ENCODE data around the gene CTNND2. TPM values are rescaled to one million over a fixed set of nuclear protein-coding genes. Genes with fewer than 3 reads are reported as not detected.

The CTNND2 gene
- polyA plus RNA-seq, 1 donor from 2014 or later, result 67.0 TPM

GRCh38 chr5:11607944-11608483, 296.2 kb downstream of the CTNND2 start:
- Histone ChIP-seq H3K9me2 (ENCODE audit: insufficient read depth, low read length) (no peaks in the 10 kb centered on the region), H3K79me2 (replicated peaks; ENCODE audit: insufficient read depth, low read length) (no peaks in the 10 kb centered on the region), H3K9ac (ENCODE audit: low read length) (no peak overlapping the region), H3K36me3 (ENCODE audit: insufficient read depth, low read length) (no peaks in the 10 kb centered on the region), H3K4me3 (ENCODE audit: low read length) (no peak overlapping the region), H3F3A (ENCODE audit: insufficient read depth, low read length, poor library complexity, severe bottlenecking) (no peaks in the 10 kb centered on the region), H3K9me3 (ENCODE audit: low read length) (no peaks in the 10 kb centered on the region), H4K20me1 (ENCODE audit: insufficient read depth) (no peaks in the 10 kb centered on the region), H3K27ac (ENCODE audit: low read length) (no peak overlapping the region), H2AFZ (ENCODE audit: low read depth, low read length) (no peak overlapping the region), H3K27me3 (ENCODE audit: insufficient read depth, low read depth, low read length) (no peaks in the 10 kb centered on the region), H3K4me2 (ENCODE audit: low read length) (no peak overlapping the region)
- no peak for TF ChIP-seq MXI1 (conservative IDR thresholded peaks at IDR 0.05; ENCODE audit: poor library complexity, severe bottlenecking)

DNA sequence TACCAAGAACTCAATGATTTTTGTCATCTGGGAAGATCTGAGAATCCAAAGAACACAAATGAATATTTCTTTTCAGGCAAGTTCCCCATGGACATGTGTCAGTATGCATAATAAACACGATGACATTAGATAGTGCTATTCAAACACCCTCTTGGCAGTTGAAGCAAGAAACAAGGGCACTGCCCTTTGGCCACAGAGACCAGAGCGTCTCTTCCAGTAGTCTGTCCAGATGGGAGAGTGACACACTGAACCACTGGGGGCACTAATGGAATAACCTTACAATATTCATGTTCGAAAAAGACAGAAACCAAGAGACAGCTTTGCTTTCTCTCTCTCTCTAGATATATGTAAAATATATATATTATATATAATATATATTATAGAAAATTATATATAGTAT, 301.9 kb downstream of the CTNND2 start:
- no peak overlapping the region for H3K4me3 ChIP-seq (ENCODE audit: low read length)
- H3K36me3 ChIP-seq (ENCODE audit: insufficient read depth, low read length), result no peaks in the 10 kb centered on the region
- H3F3A ChIP-seq (ENCODE audit: insufficient read depth, low read length, poor library complexity, severe bottlenecking), result no peaks in the 10 kb centered on the region
- H4K20me1 ChIP-seq (ENCODE audit: insufficient read depth), result no peaks in the 10 kb centered on the region
- H2AFZ ChIP-seq (ENCODE audit: low read depth, low read length), result no peak overlapping the region
- no peaks in the 10 kb centered on the region for H3K9me2 ChIP-seq (ENCODE audit: insufficient read depth, low read length)
- H3K9me3 ChIP-seq (ENCODE audit: low read length), result no peaks in the 10 kb centered on the region
- no peak overlapping the region for H3K9ac ChIP-seq (ENCODE audit: low read length)
- H3K27ac ChIP-seq (ENCODE audit: low read length), result no peak overlapping the region
- H3K27me3 ChIP-seq (ENCODE audit: insufficient read depth, low read depth, low read length), result no peaks in the 10 kb centered on the region
- TF ChIP-seq EP300 (conservative IDR thresholded peaks at IDR 0.05; ENCODE audit: poor library complexity, severe bottlenecking) (peak; percentile 15), TAF1 (IDR thresholded peaks at IDR 0.05; ENCODE audit: low read depth) (no peak), REST (IDR thresholded peaks at IDR 0.05; ENCODE audit: borderline replicate concordance) (no peak), SMC3 (conservative IDR thresholded peaks at IDR 0.05; ENCODE audit: poor library complexity) (no peak)
- no peaks in the 10 kb centered on the region for H3K79me2 ChIP-seq (replicated peaks; ENCODE audit: insufficient read depth, low read length)
- no peak overlapping the region for H3K4me2 ChIP-seq (ENCODE audit: low read length)

DNA sequence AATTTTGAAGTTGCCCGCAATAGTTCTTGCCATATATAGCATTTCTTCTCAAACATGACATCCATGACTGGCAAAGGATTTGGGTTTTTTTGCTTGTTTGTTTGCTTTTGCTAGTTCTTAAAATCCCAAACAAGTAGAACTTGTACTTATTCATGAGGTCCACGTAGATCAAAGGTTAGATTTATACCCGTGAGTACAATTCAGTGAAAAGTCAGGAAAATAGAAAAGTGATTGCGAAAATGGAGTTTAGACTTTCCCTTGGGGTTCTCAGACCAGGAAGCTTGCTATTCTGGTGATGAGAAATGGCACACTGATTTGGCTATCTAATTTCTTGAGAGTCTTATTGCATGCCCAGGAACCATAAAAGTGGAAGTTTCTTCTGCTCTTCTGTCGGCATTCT, 304.7 kb downstream of the CTNND2 start:
- H3K27ac ChIP-seq (ENCODE audit: low read length), result no peak overlapping the region

More for the DNA sequence above, 304.7 kb downstream of the CTNND2 start:
- no peaks in the 10 kb centered on the region for H3K9me2 ChIP-seq (ENCODE audit: insufficient read depth, low read length)
- no peak overlapping the region for H3K4me2 ChIP-seq (ENCODE audit: low read length)
- H3K36me3 ChIP-seq (ENCODE audit: insufficient read depth, low read length), result no peaks in the 10 kb centered on the region
- H3K4me3 ChIP-seq (ENCODE audit: low read length), result no peak overlapping the region
- no peaks in the 10 kb centered on the region for H3K9me3 ChIP-seq (ENCODE audit: low read length)
- no peak overlapping the region for H2AFZ ChIP-seq (ENCODE audit: low read depth, low read length)
- no peak for TF ChIP-seq POLR2AphosphoS5 (IDR thresholded peaks at IDR 0.05)
- TF ChIP-seq RAD21 (conservative IDR thresholded peaks at IDR 0.05), result no peak
- TF ChIP-seq EP300 (conservative IDR thresholded peaks at IDR 0.05; ENCODE audit: poor library complexity, severe bottlenecking), result no peak
- no peak for TF ChIP-seq EZH2 (IDR thresholded peaks at IDR 0.05; ENCODE audit: borderline replicate concordance, insufficient read depth, low read length, poor library complexity, severe bottlenecking)
- TF ChIP-seq SMC3 (conservative IDR thresholded peaks at IDR 0.05; ENCODE audit: poor library complexity), result no peak
- TF ChIP-seq CTCF (IDR thresholded peaks at IDR 0.05; ENCODE audit: poor library complexity, severe bottlenecking), result no peak
- no peak for TF ChIP-seq TAF1 (IDR thresholded peaks at IDR 0.05; ENCODE audit: low read depth)
- TF ChIP-seq REST (IDR thresholded peaks at IDR 0.05; ENCODE audit: borderline replicate concordance), result no peak
- no peak for TF ChIP-seq MXI1 (conservative IDR thresholded peaks at IDR 0.05; ENCODE audit: poor library complexity, severe bottlenecking)
- H4K20me1 ChIP-seq (ENCODE audit: insufficient read depth), result no peaks in the 10 kb centered on the region
- no peaks in the 10 kb centered on the region for H3K27me3 ChIP-seq (ENCODE audit: insufficient read depth, low read depth, low read length)
- no peaks in the 10 kb centered on the region for H3F3A ChIP-seq (ENCODE audit: insufficient read depth, low read length, poor library complexity, severe bottlenecking)
- H3K9ac ChIP-seq (ENCODE audit: low read length), result no peak overlapping the region
- no peaks in the 10 kb centered on the region for H3K79me2 ChIP-seq (replicated peaks; ENCODE audit: insufficient read depth, low read length)
